Measurements from ENCODE around the gene GLYATL3. TPM values are rescaled to one million over a fixed set of nuclear protein-coding genes. Genes with fewer than 3 reads are reported as not detected.

Gene GLYATL3
- total RNA-seq, 1 donor from 2014 or later = not detected

GRCh38 chr6:49523901-49524300, 24.2 kb downstream of the GLYATL3 start:
- DNase-seq (no peak), ATAC-seq (ENCODE audit: low read depth) (no peak)
- ChIA-PET POLR2A (no interaction called here), CTCF (no interaction called here)
- intact Hi-C loops (cut with micrococcal nuclease) = no loop called here
- no peaks in the 10 kb centered on the region for H3K36me3 Mint-ChIP-seq (ENCODE audit: low read depth)
- H3K9me3 Mint-ChIP-seq = no peaks in the 10 kb centered on the region
- no peaks in the 10 kb centered on the region for H3K27me3 Mint-ChIP-seq
- H3K27ac Mint-ChIP-seq = no peak overlapping the region
- TF ChIP-seq CTCF (IDR thresholded peaks at IDR 0.05) = no peak
- H3K4me1 Mint-ChIP-seq = no peaks in the 10 kb centered on the region
- H3K4me3 Mint-ChIP-seq = no peak overlapping the region

GRCh38 chr6:49524541-49524940, 24.8 kb downstream of the GLYATL3 start:
- intact Hi-C loops (cut with micrococcal nuclease) = no loop called here
- TF ChIP-seq CTCF (IDR thresholded peaks at IDR 0.05) = no peak
- DNase-seq (no peak), ATAC-seq (ENCODE audit: low read depth) (no peak)
- Mint-ChIP-seq H3K9me3 (no peaks in the 10 kb centered on the region), H3K27me3 (no peaks in the 10 kb centered on the region), H3K4me1 (no peaks in the 10 kb centered on the region), H3K36me3 (ENCODE audit: low read depth) (no peaks in the 10 kb centered on the region), H3K4me3 (no peak overlapping the region), H3K27ac (no peak overlapping the region)
- POLR2A ChIA-PET = no interaction called here
- CTCF ChIA-PET = no interaction called here

GRCh38 chr6:49526598-49526997, 26.9 kb downstream of the GLYATL3 start:
- ChIA-PET POLR2A (no interaction called here), CTCF (no interaction called here)
- no peak for DNase-seq
- Mint-ChIP-seq H3K36me3 (ENCODE audit: low read depth) (no peaks in the 10 kb centered on the region), H3K27ac (no peak overlapping the region), H3K4me3 (no peak overlapping the region), H3K27me3 (no peaks in the 10 kb centered on the region), H3K9me3 (no peaks in the 10 kb centered on the region), H3K4me1 (no peaks in the 10 kb centered on the region)
- TF ChIP-seq CTCF (IDR thresholded peaks at IDR 0.05) = no peak
- no peak for ATAC-seq (ENCODE audit: low read depth)
- intact Hi-C loops (cut with micrococcal nuclease) = no loop called here

- no peaks in the 10 kb centered on the region for H3K36me3 Mint-ChIP-seq (ENCODE audit: low read depth)
- no peak for TF ChIP-seq CTCF (IDR thresholded peaks at IDR 0.05)
- intact Hi-C loops (cut with micrococcal nuclease) = no loop called here
- POLR2A ChIA-PET = no interaction called here
- H3K4me1 Mint-ChIP-seq = peaks cover 3% of the 10 kb centered on the region
- no peaks in the 10 kb centered on the region for H3K9me3 Mint-ChIP-seq
- H3K4me3 Mint-ChIP-seq = no peak overlapping the region
- DNase-seq (no peak), ATAC-seq (ENCODE audit: low read depth) (no peak)
- CTCF ChIA-PET = no interaction called here
- H3K27ac Mint-ChIP-seq = no peak overlapping the region
- H3K27me3 Mint-ChIP-seq = peaks cover 4% of the 10 kb centered on the region
Observed at GRCh38 chr6:49527320-49527719, 27.6 kb downstream of the GLYATL3 start.

- Mint-ChIP-seq H3K4me1 (peaks cover 3% of the 10 kb centered on the region), H3K4me3 (no peak overlapping the region), H3K9me3 (no peaks in the 10 kb centered on the region), H3K27ac (no peak overlapping the region), H3K36me3 (ENCODE audit: low read depth) (no peaks in the 10 kb centered on the region), H3K27me3 (peaks cover 4% of the 10 kb centered on the region)
- no peak for DNase-seq
- no peak for ATAC-seq (ENCODE audit: low read depth)
- intact Hi-C loops (cut with micrococcal nuclease) = no loop called here
- no peak for TF ChIP-seq CTCF (IDR thresholded peaks at IDR 0.05)
- ChIA-PET POLR2A (no interaction called here), CTCF (no interaction called here)
Observed at GRCh38 chr6:49528571-49528970, 28.8 kb downstream of the GLYATL3 start.

Data from activated B cell treated with CpG ODN at 0.5 μM for 24 hours (primary cell).